Keratinocyte (primary cell): ENCODE data around the gene NKRF. TPM values are rescaled to one million over a fixed set of nuclear protein-coding genes. Genes with fewer than 3 reads are reported as not detected.
A peak's percentile ranks its signal among the peaks of the same experiment; 100 is the strongest.

Experiments used
- DNase-seq: peaks from one replicate; pipeline ENCODE4 v3.0.0-alpha.2; 2011; ENCODE audit warnings: low read depth, missing footprints, low spot score
- FAIRE-seq: peaks from 2 replicates; lab custom pipeline; 2011; peaks lifted over from hg19 to GRCh38; lab: Jason Lieb, UNC
- H2AFZ ChIP-seq: 2 replicates; pipeline ENCODE4 v1.6.0; 2012; ENCODE audit warnings: low read length, control low read depth, inconsistent platforms; ENCODE audit not compliant: control insufficient read depth
- H3K27ac ChIP-seq: 2 replicates; pipeline ENCODE4 v1.5.1; 2011; ENCODE audit warnings: low read length; ENCODE audit not compliant: control insufficient read depth, insufficient read depth
- H3K27me3 ChIP-seq: 3 replicates; pipeline ENCODE4 v1.6.0; 2011; ENCODE audit warnings: low read length; ENCODE audit not compliant: control insufficient read depth, insufficient read depth; ENCODE audit errors: extremely low read depth
- H3K36me3 ChIP-seq, 2 experiments: 2 replicates in 1 of 2; 3 replicates in 1 of 2; pipeline ENCODE4 v1.5.1; 2011; ENCODE audit warnings: low read length in 2 of 2, mild to moderate bottlenecking in 1 of 2; ENCODE audit not compliant: control insufficient read depth in 2 of 2, insufficient read depth in 2 of 2; ENCODE audit errors: extremely low read depth in 1 of 2
- H3K4me1 ChIP-seq: 3 replicates; pipeline ENCODE4 v1.5.1; 2011; ENCODE audit warnings: low read length; ENCODE audit not compliant: control insufficient read depth, insufficient read depth; ENCODE audit errors: extremely low read depth
- H3K4me2 ChIP-seq: 3 replicates; pipeline ENCODE4 v1.6.0; 2011; ENCODE audit warnings: low read depth, low read length; ENCODE audit not compliant: control insufficient read depth, insufficient read depth; ENCODE audit errors: extremely low read depth
- H3K4me3 ChIP-seq, 3 experiments: fragments of 200-600 bp in 1 of 3; sonication (generic) in 1 of 3; 2 replicates in 2 of 3; 3 replicates in 1 of 3; pipeline ENCODE4 v1.5.1; 2011 to 2016; ENCODE audit warnings: low read length in 3 of 3, mild to moderate bottlenecking in 3 of 3, control low read depth in 2 of 3, inconsistent platforms in 1 of 3, low read depth in 1 of 3, mixed read lengths in 1 of 3, mixed run types in 1 of 3, moderate library complexity in 1 of 3; ENCODE audit not compliant: control insufficient read depth in 2 of 3, insufficient read depth in 2 of 3; ENCODE audit errors: extremely low read depth in 1 of 3
- H3K79me2 ChIP-seq: 2 replicates; pipeline ENCODE4 v1.6.0; 2012; ENCODE audit warnings: low read length; ENCODE audit not compliant: control insufficient read depth, insufficient read depth
- H3K9ac ChIP-seq: 3 replicates; pipeline ENCODE4 v1.6.0; 2011; ENCODE audit warnings: low read length; ENCODE audit not compliant: control insufficient read depth, insufficient read depth; ENCODE audit errors: extremely low read depth
- H3K9me1 ChIP-seq: 3 replicates; pipeline ENCODE4 v1.6.0; 2011; ENCODE audit warnings: low read length; ENCODE audit not compliant: control insufficient read depth, insufficient read depth; ENCODE audit errors: extremely low read depth
- H3K9me3 ChIP-seq: 2 replicates; pipeline ENCODE4 v1.5.1; 2012; ENCODE audit warnings: low read depth, low read length; ENCODE audit not compliant: control insufficient read depth
- H4K20me1 ChIP-seq: 3 replicates; pipeline ENCODE4 v1.6.0; 2011; ENCODE audit warnings: low read length; ENCODE audit not compliant: control insufficient read depth, insufficient read depth; ENCODE audit errors: extremely low read depth
- EZH2 ChIP-seq: IDR thresholded peaks from one replicate; pipeline ENCODE4 v1.6.1; 2012; ENCODE audit warnings: inconsistent platforms, mild to moderate bottlenecking, low read length, moderate library complexity
- dilution Hi-C: fragments of 300-500 bp; cut with MboI; formaldehyde crosslinking; loops from one replicate; pipeline ENCODE4 v1.7.0; 2020; ENCODE audit warnings: low sequenced_read_pairs; ENCODE audit not compliant: extremely low pct_ligation_motif_present
- polyA plus RNA-seq, 5 experiments: library from polyadenylated mRNA; depleted of rRNA in 3 of 5; stranded (reverse) in 3 of 5; stranded (forward) in 1 of 5; unstranded in 1 of 5; fragments of >200 nt; gene quantifications; 1 replicate in 1 of 5; 2 replicates in 3 of 5; 3 replicates in 1 of 5; pipeline versions ENCODE4 v1.2.1 to v1.2.3, GENCODE V29; 2011 to 2012; ENCODE audit warnings: missing spikeins in 2 of 5, low read depth in 1 of 5, low replicate concordance in 1 of 5
- small RNA-seq, 3 experiments: library from RNA; depleted of rRNA; stranded (forward); fragments of <200 nt; gene quantifications; one replicate each; pipeline ENCODE3, GENCODE V24; 2012; ENCODE audit warnings: low read depth in 3 of 3, low replicate concordance in 1 of 3; ENCODE audit not compliant: insufficient read length in 3 of 3
- TF ChIP-seq, protein P1 (sequence below), 3 experiments: IDR thresholded peaks in 1 of 3; conservative IDR thresholded peaks in 1 of 3; optimal IDR thresholded peaks in 1 of 3; 2 replicates in 2 of 3; 3 replicates in 1 of 3; pipeline versions ENCODE3 to v1.5.1; 2011; ENCODE audit warnings: low read length in 3 of 3, mild to moderate bottlenecking in 3 of 3, moderate library complexity in 2 of 3, control low read depth in 1 of 3, inconsistent platforms in 1 of 3; ENCODE audit not compliant: insufficient read depth in 2 of 3; ENCODE audit errors: extremely low read depth in 1 of 3

The NKRF gene
- polyA plus RNA-seq, 1 donor (not counting 4 experiments of a cell fraction or from before 2014, with no cell fraction given): 11.0 TPM

DNA sequence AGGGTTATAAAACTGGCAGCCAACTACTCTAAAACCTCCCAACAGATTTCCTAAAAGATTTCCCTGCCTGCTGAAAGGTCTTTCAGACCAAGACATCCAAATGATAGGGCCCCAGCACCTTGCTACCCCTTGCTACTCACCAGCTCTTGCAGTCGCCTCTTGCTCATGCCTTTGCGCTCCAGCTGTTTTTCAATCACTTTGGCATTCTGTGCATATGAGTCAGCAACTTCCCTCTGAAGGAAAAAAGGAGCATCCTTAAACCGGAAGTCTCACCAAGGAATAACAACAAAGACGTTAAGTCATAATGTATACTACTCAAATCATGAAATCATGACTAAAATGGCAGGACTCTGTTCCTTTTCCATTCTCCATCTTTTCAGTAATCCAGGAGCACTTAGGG lies 65.0 kb downstream of the NKRF start:
- Histone ChIP-seq H3K27ac (no peak overlapping the region), H3K36me3 (no peaks in the 10 kb centered on the region), H4K20me1 (no peaks in the 10 kb centered on the region), H2AFZ (no peak overlapping the region), H3K9me3 (no peaks in the 10 kb centered on the region), H3K79me2 (no peaks in the 10 kb centered on the region), H3K4me2 (no peak overlapping the region), H3K4me3 (no peak overlapping the region), H3K27me3 (no peaks in the 10 kb centered on the region), H3K9me1 (no peaks in the 10 kb centered on the region), H3K4me1 (no peaks in the 10 kb centered on the region), H3K9ac (no peak overlapping the region)
- TF ChIP-seq EZH2: no peak
- TF ChIP-seq, protein P1, sequence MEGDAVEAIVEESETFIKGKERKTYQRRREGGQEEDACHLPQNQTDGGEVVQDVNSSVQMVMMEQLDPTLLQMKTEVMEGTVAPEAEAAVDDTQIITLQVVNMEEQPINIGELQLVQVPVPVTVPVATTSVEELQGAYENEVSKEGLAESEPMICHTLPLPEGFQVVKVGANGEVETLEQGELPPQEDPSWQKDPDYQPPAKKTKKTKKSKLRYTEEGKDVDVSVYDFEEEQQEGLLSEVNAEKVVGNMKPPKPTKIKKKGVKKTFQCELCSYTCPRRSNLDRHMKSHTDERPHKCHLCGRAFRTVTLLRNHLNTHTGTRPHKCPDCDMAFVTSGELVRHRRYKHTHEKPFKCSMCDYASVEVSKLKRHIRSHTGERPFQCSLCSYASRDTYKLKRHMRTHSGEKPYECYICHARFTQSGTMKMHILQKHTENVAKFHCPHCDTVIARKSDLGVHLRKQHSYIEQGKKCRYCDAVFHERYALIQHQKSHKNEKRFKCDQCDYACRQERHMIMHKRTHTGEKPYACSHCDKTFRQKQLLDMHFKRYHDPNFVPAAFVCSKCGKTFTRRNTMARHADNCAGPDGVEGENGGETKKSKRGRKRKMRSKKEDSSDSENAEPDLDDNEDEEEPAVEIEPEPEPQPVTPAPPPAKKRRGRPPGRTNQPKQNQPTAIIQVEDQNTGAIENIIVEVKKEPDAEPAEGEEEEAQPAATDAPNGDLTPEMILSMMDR (optimal IDR thresholded peaks at IDR 0.05 in 1 of 3, IDR thresholded peaks at IDR 0.05 in 1 of 3, conservative IDR thresholded peaks at IDR 0.05 in 1 of 3; ENCODE audit: extremely low read depth in 1 of 3, insufficient read depth in 2 of 3, low read length in 3 of 3): no peak
- DNase-seq (no peak), FAIRE-seq (no peak)
- dilution Hi-C loops: no loop called here

DNA sequence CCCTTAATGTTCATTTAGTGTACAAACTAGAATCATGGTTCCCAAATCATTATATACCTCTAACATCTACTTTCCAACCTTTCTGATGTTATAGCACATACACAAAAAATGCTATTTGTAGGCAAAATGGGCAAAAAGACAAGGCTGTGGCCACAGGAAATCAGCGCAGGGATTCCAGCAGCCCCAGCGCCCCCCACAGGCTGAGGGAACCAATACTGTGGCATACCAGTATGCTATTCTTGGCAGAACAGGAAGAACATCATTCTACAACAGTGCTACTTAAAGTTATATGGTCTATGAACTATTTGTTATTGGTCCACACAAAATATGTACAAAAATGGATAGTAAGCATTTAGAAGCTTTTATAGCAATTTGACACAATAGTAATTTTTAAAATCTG lies 66.4 kb downstream of the NKRF start:
- no peaks in the 10 kb centered on the region for H4K20me1 ChIP-seq
- dilution Hi-C loops: no loop called here
- no peaks in the 10 kb centered on the region for H3K9me1 ChIP-seq
- H3K9me3 ChIP-seq: no peaks in the 10 kb centered on the region
- no peaks in the 10 kb centered on the region for H3K79me2 ChIP-seq
- DNase-seq: no peak
- no peaks in the 10 kb centered on the region for H3K4me1 ChIP-seq
- no peak overlapping the region for H3K4me2 ChIP-seq
- no peaks in the 10 kb centered on the region for H3K27me3 ChIP-seq
- no peak overlapping the region for H3K4me3 ChIP-seq
- no peak for TF ChIP-seq EZH2
- TF ChIP-seq, protein P1 (optimal IDR thresholded peaks at IDR 0.05 in 1 of 3, IDR thresholded peaks at IDR 0.05 in 1 of 3, conservative IDR thresholded peaks at IDR 0.05 in 1 of 3; ENCODE audit: extremely low read depth in 1 of 3, insufficient read depth in 2 of 3, low read length in 3 of 3): peak; percentile 1 to 13 (median 10)
- H3K27ac ChIP-seq: no peak overlapping the region
- H3K36me3 ChIP-seq: no peaks in the 10 kb centered on the region
- no peak for FAIRE-seq
- H3K9ac ChIP-seq: no peak overlapping the region
- no peak overlapping the region for H2AFZ ChIP-seq

Small RNAs within 50 kb of the gene (small RNA-seq; reads per million reads assigned to genes)
- gene MIR766: 0.07 to 2.0 (median 0.75) reads per million in 3 experiments

Other genes starting within 250 kb of the NKRF start
- 10.3 to 29.5 TPM (median 23.0 TPM) in 3 replicates for gene SLC25A43, start 207.1 kb downstream of the NKRF start, polyA plus RNA-seq
- gene SLC25A5, start 138.0 kb downstream of the NKRF start, polyA plus RNA-seq: 310 to 608 TPM (median 447 TPM) in 3 replicates
- 19.5 to 23.3 TPM (median 19.7 TPM) in 3 replicates for gene STEEP1, start 41.0 kb downstream of the NKRF start, polyA plus RNA-seq
- gene UBE2A, start 31.9 kb downstream of the NKRF start, polyA plus RNA-seq: 49.0 to 81.6 TPM (median 76.2 TPM) in 3 replicates
- 9.8 to 14.0 TPM (median 12.6 TPM) in 3 replicates for gene SEPTIN6, start 86.7 kb upstream of the NKRF start, polyA plus RNA-seq
- gene SOWAHD, start 152.2 kb upstream of the NKRF start, polyA plus RNA-seq: 0.05 TPM in 2 of 3 replicates, not detected in the other
- 2,139 to 2,988 TPM (median 2,842 TPM) in 3 replicates for gene RPL39, start 185.2 kb upstream of the NKRF start, polyA plus RNA-seq
- gene UPF3B, start 246.5 kb upstream of the NKRF start, polyA plus RNA-seq: 4.9 to 9.5 TPM (median 7.2 TPM) in 3 replicates